Head of caudate nucleus (tissue), 42 donors: ENCODE measurements around the gene GTF2F2.

Experiments
- DNase-seq, 42 donors: peaks; one replicate each; pipeline versions ENCODE4 v3.0.0 to v3.0.0-alpha.2; 2020 to 2021; ENCODE audit warnings: mixed read lengths in 7 of 42
- intact Hi-C: fragments of 100-400 bp; cut with DNase I; formaldehyde crosslinking; loops from one replicate; pipeline ENCODE4 v1.15.0; 2022

The GTF2F2 gene

GRCh38 chr13:45113233-45114224 lies 6.8 kb upstream of the GTF2F2 start:
- no peak for DNase-seq
- intact Hi-C loops, result no loop called here

- intact Hi-C loops, result loop anchor here (2.0 kb wide), 1 partner anchor 17 kb away; no protein-coding TSS in a partner anchor
- peak in 26 of 42 donors; percentile 2 to 62 (median 29) for DNase-seq
Measured at GRCh38 chr13:45119469-45119990, 780 bp upstream of the GTF2F2 start.

- intact Hi-C loops, result loop anchor here (1.0 kb wide), 1 partner anchor 73 kb away; no protein-coding TSS in a partner anchor
- DNase-seq, result no peak
Measured at GRCh38 chr13:45120967-45121831, 889 bp downstream of the GTF2F2 start.

DNA sequence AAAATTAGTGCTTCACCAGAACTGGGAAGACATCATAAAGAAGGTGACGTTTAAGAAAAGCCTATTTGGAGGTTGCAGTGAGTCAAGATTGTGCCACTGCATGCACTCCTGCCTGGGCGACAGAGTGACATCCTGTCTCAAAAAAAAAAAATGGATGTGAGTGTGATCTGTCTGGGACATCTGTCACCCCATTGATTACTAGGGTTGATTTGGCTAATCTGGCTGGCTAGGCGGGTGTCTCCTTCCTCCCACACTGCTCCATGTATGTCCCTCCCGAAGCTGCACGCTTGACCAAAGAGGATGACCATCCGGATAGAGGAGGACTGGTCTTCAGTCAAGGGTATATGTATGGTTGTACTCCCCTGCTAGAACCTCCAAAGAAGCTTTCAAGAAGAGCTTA lies 2.6 kb downstream of the GTF2F2 start:
- no peak for DNase-seq
- intact Hi-C loops, result no loop called here

DNA sequence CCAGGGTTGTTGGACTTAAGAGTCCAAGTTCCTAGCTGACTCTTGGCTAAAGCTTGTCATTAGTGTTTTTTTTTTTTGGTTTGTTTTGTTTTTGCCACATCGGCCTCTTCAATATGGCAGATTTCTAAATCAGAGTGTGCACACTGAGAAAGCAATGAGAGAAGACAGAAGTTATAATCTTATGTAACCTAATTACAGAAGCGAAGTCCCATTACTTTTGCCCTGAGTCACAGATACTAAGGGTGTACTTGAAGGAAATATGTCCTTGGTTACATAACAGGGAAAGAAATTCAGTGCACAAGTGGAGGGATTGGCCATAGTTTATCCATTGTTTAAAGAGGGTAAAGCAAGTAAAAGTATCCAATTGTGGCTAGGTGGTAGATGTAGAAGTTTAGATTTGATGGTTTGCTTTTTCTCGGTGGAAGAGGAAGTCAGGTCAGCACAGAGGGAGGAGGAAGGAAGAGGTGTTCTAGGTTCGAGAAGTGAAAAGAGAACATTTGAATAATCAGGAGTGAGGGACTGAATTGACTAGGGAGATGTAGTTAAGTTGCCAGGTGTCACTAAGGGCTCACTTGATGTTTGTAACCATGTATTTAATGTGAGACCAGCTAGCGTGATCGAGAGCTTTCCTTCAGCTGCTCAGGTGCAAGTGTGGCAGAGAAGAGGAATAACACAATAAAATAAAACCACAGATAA lies 12.2 kb downstream of the GTF2F2 start:
- intact Hi-C loops, result no loop called here

DNA sequence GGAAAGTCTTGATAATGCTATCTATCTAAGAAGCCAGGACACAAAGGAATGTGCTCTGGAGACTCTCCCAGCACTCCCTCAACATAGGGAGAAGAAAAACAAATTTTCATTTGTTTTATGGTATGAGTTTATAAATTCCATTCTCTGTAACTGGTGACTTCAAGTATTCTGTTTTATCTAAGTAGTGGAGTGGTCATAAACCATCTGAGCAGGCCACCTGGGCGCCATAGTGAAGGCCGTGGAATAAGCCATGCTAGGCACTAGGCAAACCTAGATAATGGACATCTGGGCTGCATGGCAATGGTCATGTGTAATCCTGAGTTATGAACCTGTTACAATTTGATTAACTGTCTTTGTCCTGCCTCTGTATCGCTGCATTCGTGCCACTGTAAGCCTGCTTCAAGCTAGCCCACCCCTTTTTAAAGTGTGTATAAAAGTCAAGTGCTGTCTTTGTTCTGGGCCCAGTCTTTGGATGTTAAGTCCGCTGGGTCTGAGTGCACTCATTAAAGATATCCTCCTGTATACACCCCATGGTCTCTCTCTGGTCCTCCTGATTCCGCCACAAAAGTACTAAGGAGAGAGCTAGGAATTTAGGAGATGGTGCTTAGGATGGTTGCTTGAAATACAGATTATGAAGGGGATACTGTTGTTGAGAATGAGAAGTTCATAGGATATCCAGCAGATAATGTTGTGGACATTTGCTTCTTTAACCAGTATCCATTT lies 13.2 kb downstream of the GTF2F2 start:
- DNase-seq, result no peak
- intact Hi-C loops, result no loop called here

More for the DNA sequence above, 12.2 kb downstream of the GTF2F2 start:
- no peak for DNase-seq

DNA sequence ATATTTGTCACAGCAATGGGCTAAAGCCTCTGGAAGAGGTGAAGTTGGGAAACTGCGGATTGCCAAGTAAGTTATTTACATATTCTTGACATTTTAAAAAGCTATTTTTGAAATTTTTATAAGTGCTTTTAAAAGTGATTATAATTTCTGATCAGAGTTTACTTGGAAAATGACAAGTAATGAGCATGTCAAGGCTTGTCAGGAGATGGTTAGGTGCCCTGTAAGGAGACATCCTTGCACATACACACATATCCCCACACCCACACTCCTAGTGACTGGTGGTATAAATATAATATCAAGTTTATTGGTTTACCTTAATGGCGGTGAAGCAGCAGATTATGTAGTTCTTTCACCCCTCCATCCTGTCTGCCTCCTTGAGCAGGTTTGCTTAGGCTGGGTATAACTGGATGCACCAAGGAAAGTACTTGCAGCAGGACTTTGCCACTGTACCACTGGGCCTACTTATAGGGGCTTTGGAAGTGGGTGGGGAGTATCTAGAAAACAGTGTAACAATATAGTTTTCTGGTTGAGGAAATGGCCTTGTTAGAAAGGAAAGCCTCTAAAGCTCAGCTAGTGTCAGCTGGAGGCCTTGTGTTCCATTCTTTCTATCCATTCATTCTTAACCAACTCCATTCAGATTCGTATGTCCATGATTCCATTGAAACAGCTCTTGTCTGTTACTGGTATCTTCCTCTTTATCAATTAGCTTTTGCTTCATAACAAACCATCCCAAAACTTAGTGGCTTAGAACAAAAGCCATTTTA lies 16.6 kb downstream of the GTF2F2 start:
- intact Hi-C loops, result no loop called here
- DNase-seq, result no peak

DNA sequence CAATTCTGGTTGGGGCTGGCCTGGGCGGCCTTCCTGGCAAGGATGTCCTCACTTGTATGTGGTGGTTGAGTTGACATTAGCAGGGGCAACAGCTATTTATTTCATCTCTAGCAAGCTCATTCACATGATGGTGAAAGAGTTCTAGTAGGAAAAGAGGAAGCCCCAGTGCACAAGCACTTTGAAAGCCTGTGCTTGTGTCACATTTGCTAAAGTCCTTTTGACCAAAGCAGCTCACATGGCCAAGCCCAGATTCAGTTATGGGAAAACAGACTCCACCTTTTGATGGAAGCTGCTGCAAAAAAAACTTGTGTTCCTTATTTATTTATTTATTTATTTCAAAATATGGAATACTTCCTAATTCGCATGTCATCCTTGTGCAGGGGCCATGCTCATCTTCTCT lies 17.2 kb downstream of the GTF2F2 start:
- intact Hi-C loops, result no loop called here
- DNase-seq, result no peak

- intact Hi-C loops, result no loop called here
- no peak for DNase-seq
Measured at GRCh38 chr13:45138282-45138681, 18.0 kb downstream of the GTF2F2 start.

GRCh38 chr13:45141369-45141768 lies 21.1 kb downstream of the GTF2F2 start:
- no peak for DNase-seq
- intact Hi-C loops, result no loop called here

DNA sequence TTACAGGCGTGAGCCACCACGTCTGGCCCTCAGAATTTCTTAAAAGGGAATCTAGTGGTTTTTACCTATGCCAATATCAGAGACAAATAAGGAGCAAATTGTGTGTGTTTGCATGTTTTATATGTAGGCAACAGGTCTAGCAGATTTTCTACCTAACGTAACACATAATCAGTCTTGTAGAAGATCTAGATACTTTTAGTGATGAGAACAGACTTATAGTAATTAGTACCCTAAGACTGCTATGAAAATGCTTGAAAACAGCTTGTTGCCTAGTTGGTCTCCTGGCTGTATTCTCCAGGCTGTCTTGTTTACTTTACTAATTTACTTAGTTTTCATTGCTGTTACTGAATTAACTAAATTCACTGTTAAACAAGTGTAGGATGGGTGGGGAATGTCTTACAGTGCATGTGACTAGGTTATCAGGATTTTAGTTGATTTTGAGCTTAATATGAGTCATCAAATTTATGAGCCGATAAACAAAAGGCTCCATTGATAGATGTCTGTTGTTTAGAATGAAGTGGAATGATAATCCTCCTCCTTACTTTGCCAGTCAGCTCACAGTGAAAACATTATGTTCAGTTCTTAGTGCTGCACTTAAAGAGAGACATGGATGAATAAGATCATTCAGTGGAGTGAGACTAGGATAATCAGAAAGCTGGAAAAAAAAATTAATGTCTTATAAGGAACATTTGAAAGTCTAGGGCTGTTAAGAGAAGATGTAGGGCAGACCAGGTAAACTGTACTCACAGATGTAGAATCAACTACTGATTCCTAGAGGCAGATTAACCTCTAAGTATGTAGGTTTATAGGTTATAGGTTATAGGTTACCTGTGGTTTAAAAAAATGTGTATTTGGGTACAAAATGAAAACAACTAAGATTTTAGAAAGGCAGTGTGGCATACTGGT lies 22.4 kb downstream of the GTF2F2 start:
- intact Hi-C loops, result no loop called here
- peak in 1 of 42 donors; percentile 7 for DNase-seq

DNA sequence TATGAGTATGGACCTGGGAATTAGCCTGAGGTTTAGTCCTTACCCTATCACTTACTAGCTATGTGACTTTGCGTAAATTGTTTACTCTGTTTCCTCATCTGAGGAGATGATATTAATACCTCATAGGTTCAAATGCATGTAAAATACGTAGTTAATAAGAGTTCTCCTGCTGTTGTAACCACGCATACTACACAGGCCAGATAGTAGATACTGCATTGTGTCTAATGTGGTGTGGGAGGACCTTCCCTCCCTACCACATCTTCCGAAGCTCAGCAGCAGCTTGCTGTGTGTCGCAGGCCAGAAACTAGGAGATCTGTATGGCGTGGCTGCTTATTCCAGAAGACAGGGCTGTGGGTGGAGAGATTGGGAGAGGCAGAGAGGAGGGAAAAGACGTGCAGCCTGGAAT lies 23.0 kb downstream of the GTF2F2 start:
- intact Hi-C loops, result no loop called here
- peak in 35 of 42 donors; percentile 13 to 85 (median 49) for DNase-seq

DNA sequence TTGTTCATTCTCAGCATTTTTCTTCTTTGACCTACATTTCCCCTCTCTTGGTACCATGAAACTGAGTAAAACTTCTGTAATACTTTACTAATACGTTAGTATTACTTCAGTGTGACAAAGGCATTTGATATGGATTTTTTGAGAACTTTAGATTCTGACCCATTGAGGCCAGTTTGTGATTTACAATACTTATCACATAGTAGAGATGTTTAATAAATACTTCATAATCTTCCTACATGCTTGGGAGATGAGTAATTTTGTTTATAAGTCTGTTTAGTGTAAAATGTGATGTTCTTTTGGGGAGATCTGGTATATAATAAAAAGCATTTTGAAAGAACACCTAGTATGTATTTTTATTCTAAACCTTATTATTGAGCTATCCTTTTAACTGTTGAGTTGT lies 29.7 kb downstream of the GTF2F2 start:
- DNase-seq, result no peak
- intact Hi-C loops, result no loop called here

DNA sequence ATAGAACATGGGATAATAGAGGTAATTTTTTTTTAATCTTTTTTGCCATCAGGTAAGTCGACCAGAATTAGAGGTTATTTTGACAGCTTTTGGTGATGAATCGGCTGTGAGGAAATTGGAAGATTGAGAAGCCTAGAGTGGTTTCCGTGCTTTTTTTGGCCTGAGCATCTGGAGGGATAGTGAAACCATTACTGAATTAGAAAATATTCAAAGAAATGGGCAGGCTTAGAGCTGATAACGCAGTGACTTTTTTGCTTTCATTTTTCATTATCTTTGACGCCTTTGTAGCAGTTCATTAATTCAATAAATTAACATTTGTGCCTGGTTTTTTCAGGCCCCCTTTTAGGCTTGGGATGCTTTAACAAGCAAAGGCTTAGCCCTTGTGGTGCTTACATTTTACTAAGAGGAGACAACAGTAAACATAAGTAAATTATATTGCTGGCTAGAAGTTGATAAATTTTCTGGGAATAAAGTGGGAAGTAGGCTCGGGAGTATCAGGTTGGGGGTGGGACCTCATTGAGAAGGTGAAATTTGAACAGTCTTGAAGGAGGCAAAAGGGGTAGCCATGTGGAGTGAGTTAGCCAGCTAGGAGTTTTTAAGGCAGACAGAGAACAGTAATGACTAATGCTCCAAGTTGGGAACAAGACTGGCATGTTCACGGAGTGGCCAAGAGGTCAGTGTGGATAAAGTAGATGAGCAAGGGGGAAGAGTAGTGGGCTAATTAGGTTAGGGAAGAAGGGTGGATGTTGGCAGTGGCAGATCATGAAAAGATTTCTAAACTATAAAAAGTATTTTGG lies 36.5 kb downstream of the GTF2F2 start:
- no peak for DNase-seq
- intact Hi-C loops, result no loop called here

DNA sequence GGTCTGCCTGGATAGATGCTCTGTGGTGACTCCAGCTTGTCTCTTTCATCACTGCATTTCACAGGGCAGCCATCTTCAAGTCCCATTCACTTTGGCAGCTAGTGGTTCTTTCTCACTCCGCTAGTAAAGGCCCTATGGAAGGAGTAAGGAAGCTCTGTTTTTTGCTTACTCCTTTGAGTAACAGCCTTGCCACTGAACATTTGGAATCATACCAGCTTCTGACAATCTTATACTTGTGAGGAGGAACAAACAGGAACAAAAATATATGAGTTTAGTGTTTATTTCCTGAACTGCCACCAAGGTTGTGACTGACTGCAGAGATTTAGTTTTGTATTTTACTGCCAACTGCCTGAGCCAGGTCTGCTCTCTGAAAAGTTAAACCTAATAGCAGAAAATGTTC lies 41.9 kb downstream of the GTF2F2 start:
- no peak for DNase-seq
- intact Hi-C loops, result no loop called here

DNA sequence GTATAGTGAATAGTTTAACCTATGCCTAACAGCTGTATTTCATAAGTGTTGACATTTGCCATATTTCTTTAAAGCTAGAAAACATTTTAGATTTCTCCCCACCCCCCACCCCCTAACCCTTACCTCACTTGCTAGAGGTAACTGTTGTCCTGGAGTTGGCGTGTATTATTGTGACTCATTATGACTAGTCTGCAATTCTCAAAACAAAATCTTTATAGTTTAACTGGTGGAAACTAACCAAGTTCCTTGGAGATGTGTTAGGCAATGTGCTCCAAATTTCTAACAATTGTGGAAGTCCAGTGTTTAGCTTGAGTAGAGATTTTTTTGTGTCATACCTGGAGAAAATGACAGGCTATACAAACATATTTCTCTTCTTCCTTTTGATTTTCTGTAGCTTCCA lies 42.5 kb downstream of the GTF2F2 start:
- DNase-seq, result no peak
- intact Hi-C loops, result no loop called here
